Dermis blood vessel endothelial cell (primary cell): ENCODE data around the gene NXT2. TPM values are rescaled to one million over a fixed set of nuclear protein-coding genes. Genes with fewer than 3 reads are reported as not detected.
A peak's percentile ranks its signal among the peaks of the same experiment; 100 is the strongest.
"Not testable (repeated sequence)": the region's sequence is repeated elsewhere in the genome, so short reads cannot be mapped to it uniquely, and the experiment has no call there.

Experiments used
- DNase-seq: peaks from one replicate; pipeline ENCODE4 v3.0.0; 2010
- total RNA-seq: library from RNA; depleted of rRNA; stranded (reverse); fragments of >200 nt; gene quantifications from 2 replicates; pipeline ENCODE4 v1.2.3, GENCODE V29; 2014

The NXT2 gene
- 8.5 and 9.8 TPM in 2 replicates for total RNA-seq

- peak; percentile 92 for DNase-seq
Measured at GRCh38 chrX:109536439-109537323, at the start of gene NXT2. NXT2 (plus strand) TSS chrX:109536844; CDS start chrX:109537007, 163 bp downstream.

- no peak for DNase-seq
Measured at GRCh38 chrX:109487640-109488039, 49.0 kb upstream of the NXT2 start.

- DNase-seq: no peak
Measured at GRCh38 chrX:109489174-109489573, 47.5 kb upstream of the NXT2 start.

GRCh38 chrX:109498434-109498833 lies 38.2 kb upstream of the NXT2 start:
- DNase-seq: no peak

GRCh38 chrX:109501176-109501575 lies 35.5 kb upstream of the NXT2 start:
- no peak for DNase-seq

GRCh38 chrX:109508915-109509314 lies 27.7 kb upstream of the NXT2 start:
- no peak for DNase-seq

GRCh38 chrX:109511113-109511512 lies 25.5 kb upstream of the NXT2 start:
- no peak for DNase-seq

- DNase-seq: no peak
Measured at GRCh38 chrX:109519001-109519400, 17.6 kb upstream of the NXT2 start.

GRCh38 chrX:109533005-109533404 lies 3.6 kb upstream of the NXT2 start:
- DNase-seq: no peak

GRCh38 chrX:109533631-109534030 lies 3.0 kb upstream of the NXT2 start:
- DNase-seq: peak; percentile 70

GRCh38 chrX:109534933-109535332 lies 1.7 kb upstream of the NXT2 start:
- DNase-seq: no peak

GRCh38 chrX:109535578-109535977 lies 1.1 kb upstream of the NXT2 start:
- no peak for DNase-seq

GRCh38 chrX:109537324-109537665 lies 651 bp downstream of the NXT2 start:
- no peak for DNase-seq

- DNase-seq: not testable (repeated sequence)
Measured at GRCh38 chrX:109539007-109539406, 2.4 kb downstream of the NXT2 start.

- no peak for DNase-seq
Measured at GRCh38 chrX:109553862-109554261, 17.2 kb downstream of the NXT2 start.

- DNase-seq: not testable (repeated sequence)
Measured at GRCh38 chrX:109576083-109576482, 39.4 kb downstream of the NXT2 start.

GRCh38 chrX:109577055-109577454 lies 40.4 kb downstream of the NXT2 start:
- no peak for DNase-seq

- DNase-seq: peak; percentile 7
Measured at GRCh38 chrX:109578916-109579315, 42.3 kb downstream of the NXT2 start.

GRCh38 chrX:109585488-109585887 lies 48.8 kb downstream of the NXT2 start:
- no peak for DNase-seq

GRCh38 chrX:109590176-109590575 lies 53.5 kb downstream of the NXT2 start:
- DNase-seq: no peak
